NCI-H128 (cell line): ENCODE measurements around the gene ZC3H12C.
"Not testable (repeated sequence)": the region's sequence is repeated elsewhere in the genome, so short reads cannot be mapped to it uniquely, and the experiment has no call there.

Experiments used
- DNase-seq: peaks from one replicate; lab custom pipeline; 2025; ENCODE audit not compliant: unreplicated experiment; lab: John Stamatoyannopoulos, UW

The ZC3H12C gene

GRCh38 chr11:110176366-110177085, 83.3 kb downstream of the ZC3H12C start:
- DNase-seq, result no peak

DNA sequence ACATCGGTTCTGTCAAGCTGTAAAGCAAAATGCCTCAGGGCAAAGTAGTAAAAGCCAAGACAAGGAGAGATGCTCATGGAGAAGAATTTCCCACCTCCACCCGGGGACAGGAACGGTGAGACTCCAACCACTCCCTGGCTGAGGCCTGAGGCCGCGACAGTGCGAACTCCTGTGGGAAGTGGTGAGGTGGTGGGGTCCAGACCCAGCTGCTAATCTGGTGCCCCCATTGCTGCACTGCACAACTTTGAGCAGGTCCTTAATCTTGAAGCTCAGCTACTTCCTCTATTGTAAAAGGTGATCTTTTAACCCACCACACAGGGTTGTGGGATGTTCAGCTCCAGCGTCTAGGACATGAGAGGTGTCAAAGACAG, 83.9 kb downstream of the ZC3H12C start:
- DNase-seq, result no peak

- DNase-seq, result no peak
These were observed 85.9 kb downstream of the ZC3H12C start for GRCh38 chr11:110179064-110179463.

GRCh38 chr11:110182886-110183285, 89.7 kb downstream of the ZC3H12C start:
- DNase-seq, result no peak

DNA sequence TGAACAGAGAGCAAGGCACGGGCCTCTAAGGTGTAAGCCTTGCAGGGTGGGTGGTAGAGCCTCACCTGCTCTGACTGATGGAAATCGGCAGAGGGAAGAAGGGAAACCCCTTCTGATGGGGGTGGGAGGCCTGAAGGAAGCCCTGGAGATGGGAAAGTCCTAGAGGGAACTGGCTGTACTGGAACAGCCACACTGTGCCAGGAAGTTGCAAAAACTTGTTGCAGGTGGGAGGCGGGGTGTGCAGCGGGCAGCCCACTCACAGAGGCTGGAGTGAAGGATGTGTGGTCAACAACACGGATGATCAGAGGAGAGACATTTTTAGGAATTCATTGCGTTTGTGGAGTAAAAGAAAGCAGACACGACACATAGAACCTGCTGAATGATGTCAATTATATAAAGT, 91.3 kb downstream of the ZC3H12C start:
- DNase-seq, result no peak

- DNase-seq, result no peak
These were observed 92.0 kb downstream of the ZC3H12C start for GRCh38 chr11:110185121-110185591.

DNA sequence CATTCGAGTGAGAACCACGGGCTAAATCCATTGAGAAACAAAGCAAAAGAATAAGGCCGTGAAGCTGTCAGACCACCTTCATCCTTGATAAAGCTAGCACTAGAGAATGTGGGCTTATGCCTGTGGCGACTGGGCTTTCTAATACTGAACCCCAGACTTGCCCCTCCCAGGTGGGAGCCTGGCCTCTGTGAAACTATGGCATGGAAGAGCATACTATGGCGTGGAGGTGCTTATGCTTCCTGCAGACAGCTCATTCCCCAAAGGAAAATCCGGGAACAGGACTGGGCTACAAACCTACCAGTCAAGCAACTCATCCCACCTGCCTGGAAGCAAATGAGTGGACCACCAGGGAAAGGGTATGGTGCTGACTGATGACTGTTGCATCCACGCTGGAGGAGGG, 92.4 kb downstream of the ZC3H12C start:
- DNase-seq, result no peak

GRCh38 chr11:110186456-110186855, 93.3 kb downstream of the ZC3H12C start:
- DNase-seq, result no peak

GRCh38 chr11:110186867-110187266, 93.7 kb downstream of the ZC3H12C start:
- no peak for DNase-seq

GRCh38 chr11:110187731-110188130, 94.5 kb downstream of the ZC3H12C start:
- no peak for DNase-seq

GRCh38 chr11:110190885-110191284, 97.7 kb downstream of the ZC3H12C start:
- DNase-seq, result no peak

GRCh38 chr11:110192604-110193282, 99.6 kb downstream of the ZC3H12C start:
- DNase-seq, result not testable (repeated sequence)

- DNase-seq, result not testable (repeated sequence)
These were observed 101.1 kb downstream of the ZC3H12C start for GRCh38 chr11:110194211-110194766.

GRCh38 chr11:110196241-110196754, 103.1 kb downstream of the ZC3H12C start:
- DNase-seq, result no peak

GRCh38 chr11:110196884-110197420, 103.8 kb downstream of the ZC3H12C start:
- no peak for DNase-seq

DNA sequence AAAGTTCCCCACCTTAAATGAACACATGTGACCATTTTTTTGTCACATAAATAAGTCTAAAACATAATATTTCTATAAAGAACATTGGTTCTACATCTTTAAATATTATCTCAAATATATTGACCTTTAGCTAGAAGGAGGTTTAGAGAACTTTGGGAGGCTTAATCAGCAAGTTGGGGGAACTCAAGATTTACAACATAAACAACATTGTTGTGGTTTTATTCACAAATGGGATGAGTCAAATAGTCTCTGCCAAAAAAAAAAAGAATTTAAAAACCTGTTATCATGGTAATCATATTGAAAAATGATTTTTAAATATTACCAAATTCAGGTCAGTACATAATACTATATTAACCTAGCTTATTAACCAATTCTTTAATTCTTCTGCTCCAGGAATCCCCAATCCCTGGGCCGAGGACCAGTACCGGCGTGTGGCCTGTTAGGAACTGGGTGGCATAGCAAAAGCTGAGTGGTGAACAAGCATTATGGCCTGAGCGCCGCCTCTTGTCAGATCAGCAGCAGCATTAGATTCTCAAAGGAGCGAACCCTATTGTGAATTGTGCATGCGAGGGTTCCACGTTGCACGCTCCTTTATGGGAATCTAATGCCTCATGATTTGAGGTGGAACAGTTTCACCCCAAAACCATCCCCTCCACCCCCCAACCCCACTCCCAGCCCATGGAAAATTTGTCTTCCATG, 105.0 kb downstream of the ZC3H12C start:
- no peak for DNase-seq

DNA sequence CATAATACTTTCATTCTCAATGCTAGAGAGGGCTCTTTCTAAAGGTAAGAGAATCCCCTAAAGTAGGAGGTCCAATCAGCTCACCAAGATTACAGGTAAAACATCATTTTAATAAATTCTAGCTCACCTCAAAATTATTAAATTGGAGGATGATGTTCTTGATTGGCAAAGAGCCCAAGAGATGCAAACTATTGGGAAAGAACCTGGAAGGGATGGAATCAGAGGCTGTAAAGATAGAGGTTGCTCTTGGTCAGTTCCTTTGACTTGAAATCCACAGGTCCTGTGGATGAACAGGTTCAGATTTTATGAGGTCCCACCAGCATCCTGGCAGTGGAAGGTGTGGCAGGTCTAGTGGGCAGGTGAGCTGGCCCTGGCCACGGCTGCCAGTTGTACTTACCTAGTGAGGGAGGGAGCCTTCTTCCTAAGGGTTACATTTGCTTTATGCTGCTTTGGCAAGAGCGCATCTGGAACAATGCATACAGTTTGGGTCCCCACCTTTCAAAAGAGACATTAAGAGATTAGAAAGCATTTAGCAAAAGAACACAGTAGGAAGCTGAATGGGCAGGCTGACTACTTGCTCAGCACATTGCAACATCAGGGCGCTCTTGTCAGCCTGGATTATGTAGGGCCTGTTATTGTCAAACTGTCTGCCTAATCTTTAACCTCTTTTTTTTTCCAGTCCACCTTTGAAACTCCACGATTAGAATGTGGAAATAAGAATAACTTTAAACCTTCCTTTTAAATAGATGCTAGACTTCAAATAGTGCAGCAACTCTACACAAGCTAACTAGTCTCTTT, 106.2 kb downstream of the ZC3H12C start:
- DNase-seq, result no peak

GRCh38 chr11:110200241-110200640, 107.0 kb downstream of the ZC3H12C start:
- no peak for DNase-seq

GRCh38 chr11:110200836-110201235, 107.6 kb downstream of the ZC3H12C start:
- no peak for DNase-seq

DNA sequence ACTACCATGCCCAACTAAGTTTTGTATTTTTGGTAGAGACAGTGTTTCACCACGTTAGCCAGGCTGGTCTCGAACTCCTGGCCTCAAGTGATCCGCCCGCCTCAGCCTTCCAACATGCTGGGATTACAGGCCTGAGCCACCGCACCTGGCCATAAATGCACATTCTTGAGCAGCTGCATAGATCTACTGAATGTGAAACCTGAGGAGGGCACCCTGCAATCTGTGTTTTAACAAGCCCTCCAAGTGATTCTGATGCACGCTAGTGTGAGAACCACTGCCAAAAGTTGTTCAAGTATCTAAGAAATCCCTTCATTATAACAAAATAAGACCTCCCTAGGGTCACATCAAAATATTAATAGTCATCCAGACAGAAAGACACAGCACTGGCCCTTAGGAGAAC, 113.9 kb downstream of the ZC3H12C start:
- DNase-seq, result no peak
